ENCODE measurements around the gene MRNIP. TPM values are rescaled to one million over a fixed set of nuclear protein-coding genes. Genes with fewer than 3 reads are reported as not detected.

The MRNIP gene
- 10 to 100 TPM; 32.3 to 67.2 (median 48.8) TPM for total RNA-seq

GRCh38 chr5:179858586-179859427, at the start of gene MRNIP:
Gene MRNIP (minus strand): TSS chr5:179858817. CDS start chr5:179858796, 21 bp downstream.
- DNase-seq (ENCODE audit: low spot score in 2 of 2): peak; percentile 93 to 95
- Histone ChIP-seq H3K9me3 (peaks cover 0 to 6% of the 10 kb centered on the region in 2 donors), H3K27ac (peak within 1 kb of the TSS; percentile 84 to 92), H3K4me1 (no peaks in the 10 kb centered on the region), H3K27me3 (no peaks in the 10 kb centered on the region), H3K36me3 (no peaks in the 10 kb centered on the region), H3K4me3 (peak within 1 kb of the TSS; percentile 82 to 95 (median 89))
- TF ChIP-seq POLR2A (IDR thresholded peaks at IDR 0.05) (no peak), POLR2AphosphoS5 (IDR thresholded peaks at IDR 0.05) (peak; percentile 68 to 76 (median 73))
- intact Hi-C loops (cut with DNase I; ENCODE audit: low total_unique reads): loop anchor here (5.0 kb wide), 1 partner anchor 602 kb away; no protein-coding TSS in a partner anchor

- Histone ChIP-seq H3K9me3 (no peaks in the 10 kb centered on the region), H3K27ac (peak within 1 kb of the TSS; percentile 68 to 89), H3K4me1 (no peaks in the 10 kb centered on the region), H3K27me3 (no peaks in the 10 kb centered on the region), H3K36me3 (peaks cover 4% of the 10 kb centered on the region), H3K4me3 (peak within 1 kb of the TSS; percentile 61 to 83 (median 75))
- TF ChIP-seq POLR2AphosphoS5 (IDR thresholded peaks at IDR 0.05): peak in 1 of 3 donors; percentile 23
- TF ChIP-seq POLR2A (IDR thresholded peaks at IDR 0.05): no peak
- TF ChIP-seq CTCF (IDR thresholded peaks at IDR 0.05): peak in 1 of 3 donors; percentile 75
- DNase-seq (ENCODE audit: low spot score in 2 of 2): no peak
- intact Hi-C loops (cut with DNase I; ENCODE audit: low total_unique reads): no loop called here
Measured at GRCh38 chr5:179907556-179908324, 49.1 kb upstream of the MRNIP start, which contains the start of gene TBC1D9B. Gene TBC1D9B (minus strand): TSS chr5:179907897. CDS start chr5:179907821, 76 bp downstream.

- peaks cover 5% of the 10 kb centered on the region for H3K36me3 ChIP-seq
- peak in 1 of 3 donors; percentile 5 for TF ChIP-seq POLR2AphosphoS5 (IDR thresholded peaks at IDR 0.05)
- no peak for TF ChIP-seq POLR2A (IDR thresholded peaks at IDR 0.05)
- TF ChIP-seq CTCF (IDR thresholded peaks at IDR 0.05): no peak
- no peaks in the 10 kb centered on the region for H3K9me3 ChIP-seq
- peak overlapping the region; percentile 61 to 83 (median 75) for H3K4me3 ChIP-seq
- H3K27ac ChIP-seq: peak overlapping the region; percentile 68 to 89
- no peak for DNase-seq (ENCODE audit: low spot score in 2 of 2)
- intact Hi-C loops (cut with DNase I; ENCODE audit: low total_unique reads): no loop called here
- H3K27me3 ChIP-seq: no peaks in the 10 kb centered on the region
- no peaks in the 10 kb centered on the region for H3K4me1 ChIP-seq
Measured at GRCh38 chr5:179906795-179907555, 48.4 kb upstream of the MRNIP start.

GRCh38 chr5:179906294-179906794, 47.7 kb upstream of the MRNIP start:
- Histone ChIP-seq H3K4me1 (no peaks in the 10 kb centered on the region), H3K36me3 (peaks cover 5% of the 10 kb centered on the region), H3K27me3 (no peaks in the 10 kb centered on the region), H3K27ac (peak overlapping the region in 1 of 2 donors; percentile 89), H3K4me3 (peak overlapping the region; percentile 61 to 83 (median 75)), H3K9me3 (no peaks in the 10 kb centered on the region)
- intact Hi-C loops (cut with DNase I; ENCODE audit: low total_unique reads): no loop called here
- no peak for DNase-seq (ENCODE audit: low spot score in 2 of 2)
- TF ChIP-seq CTCF (IDR thresholded peaks at IDR 0.05) (no peak), POLR2A (IDR thresholded peaks at IDR 0.05) (no peak), POLR2AphosphoS5 (IDR thresholded peaks at IDR 0.05) (no peak)

- no peaks in the 10 kb centered on the region for H3K27me3 ChIP-seq
- no peak overlapping the region for H3K27ac ChIP-seq
- H3K36me3 ChIP-seq: peaks cover 5% of the 10 kb centered on the region
- H3K9me3 ChIP-seq: no peaks in the 10 kb centered on the region
- DNase-seq (ENCODE audit: low spot score in 2 of 2): no peak
- no peaks in the 10 kb centered on the region for H3K4me1 ChIP-seq
- TF ChIP-seq POLR2A (IDR thresholded peaks at IDR 0.05) (no peak), POLR2AphosphoS5 (IDR thresholded peaks at IDR 0.05) (no peak), CTCF (IDR thresholded peaks at IDR 0.05) (no peak)
- H3K4me3 ChIP-seq: no peak overlapping the region
- intact Hi-C loops (cut with DNase I; ENCODE audit: low total_unique reads): no loop called here
Measured at GRCh38 chr5:179905161-179905560, 46.5 kb upstream of the MRNIP start.

All from breast epithelium (tissue), 4 donors.